Mammary epithelial cell (primary cell): ENCODE results near the gene SFR1.

ENCODE experiments used
- CTCF ChIP-seq, 2 donors: IDR thresholded peaks in 1 of 2; conservative IDR thresholded peaks in 1 of 2; 2 replicates each; pipeline ENCODE4 v1.5.1; 2011 to 2012; ENCODE audit warnings: inconsistent platforms in 2 of 2, low read length in 2 of 2, mild to moderate bottlenecking in 2 of 2, control low read depth in 1 of 2, low read depth in 1 of 2; ENCODE audit not compliant: insufficient read depth in 1 of 2; ENCODE audit errors: extremely low read depth in 1 of 2
- EZH2 ChIP-seq: IDR thresholded peaks from 2 replicates; pipeline ENCODE4 v1.6.1; 2012; ENCODE audit warnings: low read length, inconsistent platforms, borderline replicate concordance

GRCh38 chr10:104101902-104102301 lies 20.1 kb upstream of the SFR1 start:
- no peak for TF ChIP-seq CTCF (conservative IDR thresholded peaks at IDR 0.05 in 1 of 2, IDR thresholded peaks at IDR 0.05 in 1 of 2; ENCODE audit: extremely low read depth in 1 of 2, insufficient read depth in 1 of 2, low read depth in 1 of 2, low read length in 2 of 2)
- TF ChIP-seq EZH2 = no peak
